Measurements from ENCODE around the gene FMN2.

Gene FMN2

DNA sequence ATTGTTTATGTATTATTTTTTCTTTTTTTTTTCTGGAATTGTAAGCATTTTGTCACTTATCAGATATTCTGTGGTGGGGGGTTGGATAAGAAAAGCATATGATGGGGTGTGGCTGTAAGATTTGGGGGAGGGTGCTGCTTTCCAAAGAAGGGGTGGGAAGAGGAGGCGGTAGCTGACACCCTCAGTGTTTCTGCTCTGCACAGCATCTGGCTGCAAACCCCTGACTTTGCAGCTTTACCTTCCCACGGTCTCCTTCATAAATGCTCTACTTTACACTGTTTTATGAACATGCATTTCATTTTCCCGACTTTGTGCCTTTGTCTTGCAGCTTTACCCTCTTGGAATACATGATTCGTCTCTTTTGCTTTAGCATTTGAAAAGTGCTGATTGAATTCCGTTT is 7.6 kb downstream of the FMN2 start:
- DNase-seq: no peak

DNA sequence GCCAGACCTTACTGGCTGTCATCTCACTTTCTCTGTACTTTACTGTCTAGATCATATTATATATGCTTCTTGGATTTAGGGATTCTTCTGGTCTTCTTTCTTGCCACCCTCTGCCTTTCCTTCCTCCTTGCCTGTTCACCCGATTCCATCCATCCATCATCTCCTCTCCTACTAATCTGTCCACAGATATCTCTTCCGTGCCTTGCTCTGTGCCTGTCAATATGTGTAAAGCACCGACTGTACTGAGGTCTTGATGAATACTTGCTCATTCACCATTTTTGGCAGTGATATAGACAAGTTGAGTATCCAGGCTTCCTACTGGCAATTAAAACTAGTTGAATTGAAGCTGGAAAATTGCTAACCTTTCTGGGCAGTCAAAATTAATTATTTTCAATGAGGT is 8.1 kb downstream of the FMN2 start:
- DNase-seq: no peak

DNA sequence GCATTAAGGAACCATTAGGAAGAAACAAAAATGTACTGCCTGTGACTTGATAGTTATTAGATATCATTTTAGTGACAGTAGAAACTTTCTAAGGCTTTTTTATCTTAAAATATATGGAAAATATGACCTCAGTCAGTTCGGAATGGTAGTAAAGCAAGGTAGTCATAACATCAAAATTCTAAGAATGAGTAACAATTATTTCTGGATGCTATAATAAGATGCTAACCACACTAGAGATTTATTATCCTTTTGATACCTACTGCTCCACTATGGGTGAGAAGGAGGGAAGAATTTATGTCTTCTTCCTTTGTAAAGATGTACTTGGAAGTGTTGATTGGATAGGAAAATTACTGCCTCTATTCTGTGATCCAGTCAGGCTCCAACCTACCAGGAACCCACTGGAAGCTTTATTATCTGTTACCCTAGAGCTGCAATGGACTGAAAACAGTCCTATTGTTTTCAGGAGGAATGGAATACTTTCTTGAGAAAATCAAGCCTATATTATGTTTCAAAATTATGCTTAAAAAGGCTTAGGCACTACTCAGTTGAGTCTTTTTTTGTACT is 8.8 kb downstream of the FMN2 start:
- no peak for DNase-seq

GRCh38 chr1:240101306-240101705 is 9.6 kb downstream of the FMN2 start:
- DNase-seq: no peak

DNA sequence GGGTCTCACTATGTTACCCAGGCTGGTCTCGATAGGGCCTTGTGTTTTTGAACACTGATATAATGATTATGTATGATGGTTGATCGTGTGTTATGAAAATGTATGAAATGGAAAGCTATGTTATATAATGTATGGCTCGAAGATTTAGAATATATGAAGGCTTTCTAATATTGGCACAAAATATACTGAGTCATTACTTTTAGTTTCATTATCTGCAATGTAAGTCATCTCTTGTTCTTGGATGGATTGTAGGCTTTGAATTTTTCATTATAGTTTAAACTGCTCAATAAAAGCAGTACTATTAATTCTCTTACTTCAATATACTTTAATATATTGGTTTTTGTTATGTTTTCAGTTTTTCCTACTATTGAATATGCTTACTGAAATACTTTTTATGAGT is 10.1 kb downstream of the FMN2 start:
- DNase-seq: no peak

DNA sequence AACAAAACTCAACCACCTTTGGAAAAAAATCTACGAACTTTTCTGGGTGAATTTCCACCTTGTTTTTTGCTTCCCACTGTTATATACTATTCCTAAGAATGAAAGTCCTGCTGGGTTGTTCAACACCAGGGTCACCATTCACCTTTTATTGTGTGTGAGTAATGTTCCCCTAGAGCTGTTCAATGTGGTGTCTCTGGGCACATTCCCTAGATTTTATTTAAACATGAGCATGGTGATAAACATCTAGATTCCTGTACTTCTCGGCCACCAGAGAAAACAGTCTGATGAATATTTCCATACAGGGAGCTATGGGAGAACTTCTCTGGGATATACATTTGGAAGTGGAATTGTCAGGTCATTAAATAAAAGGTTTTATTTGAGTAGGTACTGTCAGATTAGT is 13.0 kb downstream of the FMN2 start:
- no peak for DNase-seq

GRCh38 chr1:240107058-240107684 is 15.5 kb downstream of the FMN2 start:
- DNase-seq: no peak

GRCh38 chr1:240109130-240109529 is 17.4 kb downstream of the FMN2 start:
- no peak for DNase-seq

- DNase-seq: no peak
These were observed 18.4 kb downstream of the FMN2 start for GRCh38 chr1:240109920-240110636.

DNA sequence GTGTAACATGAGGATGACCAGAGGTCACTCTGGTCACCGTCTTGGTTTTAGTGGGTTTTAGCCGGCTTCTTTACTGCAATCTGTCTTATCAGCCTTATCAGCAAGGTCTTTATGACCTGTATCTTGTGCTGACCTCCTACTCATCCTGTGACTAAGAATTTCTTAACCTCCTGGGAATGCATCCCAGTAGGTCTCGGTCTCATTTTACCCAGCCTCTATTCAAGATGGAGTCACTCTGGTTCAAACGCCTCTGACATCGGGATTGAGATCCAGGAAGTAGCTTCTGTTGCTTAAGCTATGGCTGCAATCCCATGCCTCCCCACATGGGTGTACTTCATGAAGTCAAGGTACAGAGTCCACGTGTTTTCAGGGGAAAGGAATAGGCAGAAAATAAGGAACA is 19.9 kb downstream of the FMN2 start:
- no peak for DNase-seq

- DNase-seq: no peak
These were observed 22.5 kb downstream of the FMN2 start for GRCh38 chr1:240114222-240114621.

DNA sequence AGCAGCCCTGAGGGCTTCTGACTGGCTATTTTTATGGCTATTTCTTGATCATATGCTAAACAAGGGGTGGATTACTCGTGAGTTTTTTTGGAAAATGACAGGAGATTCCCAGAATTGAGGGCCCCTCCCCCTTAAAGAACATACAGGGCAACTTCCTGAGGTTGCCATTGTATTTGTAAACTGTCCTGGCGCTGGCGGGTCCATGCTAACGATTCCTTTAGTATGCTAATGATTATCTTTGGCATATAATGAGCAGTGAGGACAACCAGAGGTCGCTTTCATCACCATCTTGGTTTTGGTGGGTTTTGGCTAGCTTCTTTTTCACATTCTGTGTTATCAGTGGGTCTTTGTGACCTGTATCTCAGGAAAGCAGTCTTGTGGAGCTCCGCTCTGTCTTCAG is 24.1 kb downstream of the FMN2 start:
- no peak for DNase-seq

- DNase-seq: no peak
These were observed 25.4 kb downstream of the FMN2 start for GRCh38 chr1:240116831-240117769.

GRCh38 chr1:240117930-240118329 is 26.2 kb downstream of the FMN2 start:
- no peak for DNase-seq

DNA sequence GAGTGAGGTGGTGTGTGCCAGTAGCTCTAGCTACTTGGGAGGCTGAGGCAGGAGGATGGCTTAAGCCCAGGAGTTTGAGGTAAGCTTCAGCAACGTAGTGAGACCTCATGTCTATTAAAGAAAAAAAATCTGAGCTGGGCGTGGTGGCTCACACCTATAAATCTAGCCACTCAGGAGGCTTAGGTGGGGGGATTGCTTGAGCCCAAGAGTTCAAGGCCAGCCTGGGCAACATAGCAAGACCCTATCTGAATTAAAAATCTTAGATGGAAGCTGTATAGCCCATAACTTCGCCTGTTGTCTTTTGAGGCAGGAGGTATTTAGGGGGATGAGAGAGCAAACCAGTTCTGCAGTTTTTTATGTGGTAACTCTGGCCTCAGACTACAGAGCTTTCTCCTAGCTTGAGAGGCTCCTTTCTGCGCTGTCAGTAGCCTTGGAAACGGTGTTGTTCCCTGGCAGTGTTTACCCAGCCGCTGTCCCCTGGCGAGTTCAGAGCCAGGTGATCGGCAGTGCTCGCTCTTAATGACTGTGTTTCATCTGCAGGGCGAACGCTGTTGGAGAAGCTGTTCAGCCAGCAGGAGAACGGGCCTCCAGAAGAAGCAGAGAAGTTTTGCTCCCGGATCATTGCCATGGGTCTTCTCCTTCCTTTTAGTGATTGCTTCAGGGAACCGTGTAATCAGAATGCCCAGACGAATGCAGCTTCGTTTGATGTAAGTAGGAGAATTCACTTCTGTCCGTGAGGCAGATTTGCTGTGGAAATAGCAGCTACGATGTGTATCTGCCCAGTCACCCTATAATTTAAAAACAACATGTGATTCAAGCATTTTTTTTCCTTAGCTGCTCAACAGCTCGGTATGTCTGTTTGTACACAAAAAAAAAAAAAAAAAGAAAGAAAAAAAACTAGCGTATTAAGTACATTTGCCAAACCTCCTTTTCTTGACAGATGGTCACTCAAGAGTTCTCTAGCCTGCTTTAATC is 31.2 kb downstream of the FMN2 start:
- DNase-seq: peak; percentile 72

DNA sequence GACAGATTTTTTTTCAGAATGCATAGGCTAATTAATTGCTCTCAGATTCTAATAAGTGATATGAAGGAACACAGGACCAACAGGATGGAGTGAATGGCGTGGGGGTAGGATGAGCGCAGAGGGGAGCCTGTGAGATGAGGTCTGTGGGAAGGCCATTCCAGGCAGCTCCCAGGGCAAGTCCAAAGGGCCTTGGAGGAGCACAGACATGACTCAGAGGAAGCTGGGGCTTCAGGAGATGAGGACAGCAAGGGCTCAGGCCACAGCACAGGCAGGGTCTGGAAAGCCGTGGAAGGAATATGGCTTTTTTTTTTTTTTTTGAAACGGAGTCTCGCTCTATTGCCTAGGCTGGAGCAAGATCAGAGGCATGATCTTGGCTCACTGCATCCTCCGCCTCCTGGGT is 35.1 kb downstream of the FMN2 start:
- DNase-seq: no peak

DNA sequence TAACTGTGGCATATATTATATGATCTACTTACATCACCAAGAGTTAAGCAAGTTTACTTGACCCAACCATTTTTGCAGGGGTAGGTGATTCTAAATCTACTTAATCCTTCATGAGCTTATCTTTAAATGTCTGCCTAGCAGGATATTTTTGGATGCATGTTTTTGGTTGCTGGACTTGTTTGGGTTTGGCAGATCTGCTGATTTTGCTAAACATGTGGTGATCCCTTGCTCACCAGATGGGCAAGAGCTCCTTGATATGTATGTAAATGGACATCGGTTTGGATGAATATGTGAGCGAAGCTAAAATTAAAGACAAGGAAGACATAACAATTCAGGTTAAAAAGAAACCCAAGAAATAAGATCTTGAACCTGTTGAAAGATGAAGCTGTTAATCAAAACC is 36.7 kb downstream of the FMN2 start:
- DNase-seq: no peak

- DNase-seq: no peak
These were observed 42.4 kb downstream of the FMN2 start for GRCh38 chr1:240134113-240134512.

GRCh38 chr1:240134596-240134995 is 42.9 kb downstream of the FMN2 start:
- DNase-seq: no peak

DNA sequence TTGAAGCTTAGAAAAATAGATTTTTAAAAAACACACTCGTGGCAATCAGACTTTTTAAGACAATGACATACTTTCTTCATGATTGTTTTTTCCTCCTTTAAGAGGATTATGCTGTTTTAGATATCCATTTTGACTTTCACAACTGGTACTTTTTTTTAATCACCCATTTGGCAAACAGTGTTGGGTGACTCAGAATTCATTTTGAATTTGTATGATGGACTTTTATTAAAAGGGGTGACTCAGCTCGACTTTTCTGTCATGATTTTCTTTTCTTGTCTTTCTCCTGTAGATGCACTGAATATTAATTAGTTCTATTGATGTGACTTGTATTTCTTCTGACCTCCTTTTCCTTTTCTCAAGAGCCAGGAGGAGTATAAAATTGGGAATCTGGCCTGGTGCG is 44.7 kb downstream of the FMN2 start:
- no peak for DNase-seq

- no peak for DNase-seq
These were observed 47.2 kb downstream of the FMN2 start for GRCh38 chr1:240138867-240139266.

DNA sequence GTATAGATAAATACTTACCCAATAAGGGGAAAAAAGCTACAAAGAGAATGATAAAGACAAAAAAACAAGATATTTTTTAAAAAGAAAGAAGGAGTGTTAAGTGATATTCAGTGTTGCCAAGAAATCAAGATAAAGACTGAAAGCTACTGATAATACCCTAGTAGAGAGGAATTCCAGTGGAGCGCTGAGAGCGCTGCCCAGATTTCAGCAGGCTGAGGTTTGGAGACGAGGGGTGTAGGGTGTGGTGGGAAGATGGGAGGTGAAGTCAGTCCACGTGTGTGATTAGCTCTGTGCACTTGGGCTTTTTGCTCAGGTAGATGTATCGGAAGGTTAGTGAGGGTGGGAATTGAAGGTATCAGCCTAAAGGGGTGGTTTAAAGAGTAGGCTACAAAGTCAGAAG is 47.8 kb downstream of the FMN2 start:
- no peak for DNase-seq
